HUES64 (cell line): ENCODE measurements around the gene RAC2.
"Not testable (repeated sequence)": the region's sequence is repeated elsewhere in the genome, so short reads cannot be mapped to it uniquely, and the experiment has no call there.

Source experiments
- H3K27ac ChIP-seq: 2 replicates; pipeline ENCODE4 v1.7.0; 2013; ENCODE audit warnings: low read depth, low read length, inconsistent platforms
- H3K27me3 ChIP-seq: 2 replicates; pipeline ENCODE4 v1.6.1; 2013; ENCODE audit warnings: mild to moderate bottlenecking, low read length; ENCODE audit not compliant: insufficient read depth
- H3K36me3 ChIP-seq: 2 replicates; pipeline ENCODE4 v1.6.1; 2013; ENCODE audit warnings: mild to moderate bottlenecking, low read length; ENCODE audit not compliant: insufficient read depth
- H3K4me1 ChIP-seq: 2 replicates; pipeline ENCODE4 v1.6.1; 2013; ENCODE audit warnings: mild to moderate bottlenecking, low read length, moderate library complexity; ENCODE audit not compliant: insufficient read depth
- H3K4me3 ChIP-seq: 2 replicates; pipeline ENCODE4 v1.5.1; 2013; ENCODE audit warnings: mild to moderate bottlenecking, low read length, moderate library complexity
- H3K9ac ChIP-seq: 2 replicates; pipeline ENCODE4 v1.6.1; 2013; ENCODE audit warnings: mild to moderate bottlenecking, low read depth, low read length
- H3K9me3 ChIP-seq: 2 replicates; pipeline ENCODE4 v1.6.1; 2013; ENCODE audit warnings: low read depth, low read length; ENCODE audit not compliant: insufficient read depth
- WGBS: fragments of 150-250, 120-280 bp; methylation state at CpG from one replicate; pipeline ENCODE4 v1.1.7; 2013; ENCODE audit warnings: missing lambda C conversion rate; 5-methylcytosine and 5-hydroxymethylcytosine counted together

The RAC2 gene

GRCh38 chr22:37206118-37206840 is 37.8 kb downstream of the RAC2 start:
- no peaks in the 10 kb centered on the region for H3K9me3 ChIP-seq
- no peak overlapping the region for H3K27ac ChIP-seq
- H3K4me3 ChIP-seq: no peak overlapping the region
- H3K4me1 ChIP-seq: no peaks in the 10 kb centered on the region
- no peak overlapping the region for H3K9ac ChIP-seq
- H3K36me3 ChIP-seq: no peaks in the 10 kb centered on the region
- WGBS: 95% methylated on average over 16 of the region's 16 CpGs
- H3K27me3 ChIP-seq: no peaks in the 10 kb centered on the region

GRCh38 chr22:37205046-37205445 is 39.0 kb downstream of the RAC2 start:
- Histone ChIP-seq H3K27ac (no peak overlapping the region), H3K4me3 (no peak overlapping the region), H3K9ac (no peak overlapping the region), H3K4me1 (no peaks in the 10 kb centered on the region), H3K27me3 (no peaks in the 10 kb centered on the region), H3K9me3 (no peaks in the 10 kb centered on the region), H3K36me3 (no peaks in the 10 kb centered on the region)
- 89% methylated on average over 5 of the region's 5 CpGs for WGBS

GRCh38 chr22:37204045-37204655 is 39.9 kb downstream of the RAC2 start:
- Histone ChIP-seq H3K9ac (no peak overlapping the region), H3K4me3 (no peak overlapping the region), H3K27ac (no peak overlapping the region), H3K4me1 (no peaks in the 10 kb centered on the region), H3K9me3 (no peaks in the 10 kb centered on the region), H3K27me3 (no peaks in the 10 kb centered on the region), H3K36me3 (no peaks in the 10 kb centered on the region)
- WGBS: 90% methylated on average over 5 of the region's 5 CpGs

GRCh38 chr22:37203354-37204044 is 40.6 kb downstream of the RAC2 start:
- H3K4me3 ChIP-seq: no peak overlapping the region
- 88% methylated on average over 16 of the region's 16 CpGs for WGBS

GRCh38 chr22:37202716-37203115 is 41.4 kb downstream of the RAC2 start:
- Histone ChIP-seq H3K27ac (no peak overlapping the region), H3K4me3 (no peak overlapping the region), H3K9me3 (no peaks in the 10 kb centered on the region), H3K36me3 (no peaks in the 10 kb centered on the region), H3K4me1 (peaks cover 5% of the 10 kb centered on the region; the same call in 1 of the 2 replicates), H3K27me3 (no peaks in the 10 kb centered on the region), H3K9ac (no peak overlapping the region)
- WGBS: 89% methylated on average over 10 of the region's 10 CpGs

More at GRCh38 chr22:37203354-37204044, 40.6 kb downstream of the RAC2 start:
- Histone ChIP-seq H3K4me1 (no peaks in the 10 kb centered on the region), H3K9me3 (no peaks in the 10 kb centered on the region), H3K27me3 (no peaks in the 10 kb centered on the region), H3K27ac (no peak overlapping the region), H3K36me3 (no peaks in the 10 kb centered on the region), H3K9ac (no peak overlapping the region)

GRCh38 chr22:37202001-37202555 is 42.0 kb downstream of the RAC2 start:
- Histone ChIP-seq H3K27ac (no peak overlapping the region), H3K36me3 (no peaks in the 10 kb centered on the region), H3K4me3 (no peak overlapping the region), H3K4me1 (peaks cover 10% of the 10 kb centered on the region), H3K9ac (no peak overlapping the region), H3K27me3 (no peaks in the 10 kb centered on the region), H3K9me3 (no peaks in the 10 kb centered on the region)
- 97% methylated on average over 5 of the region's 5 CpGs for WGBS

- H3K36me3 ChIP-seq, H3K9ac ChIP-seq, H3K4me3 ChIP-seq, H3K27ac ChIP-seq, H3K27me3 ChIP-seq, H3K9me3 ChIP-seq: not testable (repeated sequence)
- peaks cover 14% of the 10 kb centered on the region for H3K4me1 ChIP-seq
- 93% methylated on average over 6 of the region's 6 CpGs for WGBS
Observed at GRCh38 chr22:37201443-37201820, 42.6 kb downstream of the RAC2 start.

- Histone ChIP-seq H3K27me3 (no peaks in the 10 kb centered on the region), H3K27ac (no peak overlapping the region), H3K4me1 (peaks cover 14% of the 10 kb centered on the region), H3K9me3 (no peaks in the 10 kb centered on the region), H3K9ac (peak overlapping the region; percentile 38; the same call in 1 of the 2 replicates), H3K4me3 (peak overlapping the region; percentile 43), H3K36me3 (no peaks in the 10 kb centered on the region)
- 38% methylated on average over 12 of the region's 12 CpGs for WGBS
Observed at GRCh38 chr22:37199760-37200108, 44.3 kb downstream of the RAC2 start.

- H3K9me3 ChIP-seq: no peaks in the 10 kb centered on the region
- H3K4me3 ChIP-seq: peak overlapping the region; percentile 81
- 1% methylated on average over 58 of the region's 58 CpGs for WGBS
- H3K9ac ChIP-seq: peak overlapping the region; percentile 89
- H3K27me3 ChIP-seq: no peaks in the 10 kb centered on the region
- peaks cover 14% of the 10 kb centered on the region for H3K4me1 ChIP-seq
- peak overlapping the region; percentile 78 for H3K27ac ChIP-seq
- H3K36me3 ChIP-seq: no peaks in the 10 kb centered on the region
Observed at GRCh38 chr22:37199103-37199759, 44.8 kb downstream of the RAC2 start.

GRCh38 chr22:37198258-37199102 is 45.6 kb downstream of the RAC2 start:
- H3K27ac ChIP-seq: peak overlapping the region; percentile 78
- peak overlapping the region; percentile 81 for H3K4me3 ChIP-seq
- H3K36me3 ChIP-seq: no peaks in the 10 kb centered on the region
- no peaks in the 10 kb centered on the region for H3K27me3 ChIP-seq
- peaks cover 14% of the 10 kb centered on the region for H3K4me1 ChIP-seq
- H3K9me3 ChIP-seq: peaks cover 2% of the 10 kb centered on the region; the same call in 1 of the 2 replicates
- peak overlapping the region; percentile 89 for H3K9ac ChIP-seq
- 8% methylated on average over 51 of the region's 51 CpGs for WGBS
